H1 (cell line): ENCODE measurements around the gene HADH. TPM values are rescaled to one million over a fixed set of nuclear protein-coding genes. Genes with fewer than 3 reads are reported as not detected.

Experiments used
- CTCF ChIA-PET: fragments of 300-600 bp; sonication (Branson Sonifier 250); formaldehyde crosslinking; loops from one replicate; lab custom pipeline; 2021; ENCODE audit not compliant: partially characterized antibody; lab: Charles Lee
- POLR2A ChIA-PET: fragments of 300-600 bp; sonication (Branson Sonifier 250); formaldehyde crosslinking; loops from one replicate; lab custom pipeline; 2021; ENCODE audit warnings: inconsistent platforms; ENCODE audit not compliant: partially characterized antibody; lab: Charles Lee
- DNase-seq, 2 experiments: peaks; one replicate each; pipeline versions ENCODE4 v3.0.0 to v3.0.0-alpha.2; 2010 to 2022; ENCODE audit warnings: low spot score in 2 of 2, low read depth in 1 of 2, mixed read lengths in 1 of 2
- FAIRE-seq: peaks from 2 replicates; lab custom pipeline; 2011; peaks lifted over from hg19 to GRCh38; lab: Jason Lieb, UNC
- H2AFZ ChIP-seq: 2 replicates; pipeline ENCODE4 v1.8.1; 2012; ENCODE audit warnings: low read length, inconsistent platforms
- H2AK5ac ChIP-seq: 2 replicates; pipeline ENCODE4 v1.6.1; 2013; ENCODE audit warnings: low read depth, low read length
- H2BK120ac ChIP-seq: replicated peaks from 2 replicates; pipeline ENCODE3; 2013; ENCODE audit warnings: low read depth, low read length, inconsistent platforms
- H2BK12ac ChIP-seq: 2 replicates; pipeline ENCODE4 v1.6.1; 2013; ENCODE audit warnings: low read depth, low read length
- H2BK15ac ChIP-seq: 2 replicates; pipeline ENCODE4 v1.6.1; 2013; ENCODE audit warnings: low read length
- H2BK20ac ChIP-seq: 2 replicates; pipeline ENCODE4 v1.6.1; 2013; ENCODE audit warnings: low read length
- H2BK5ac ChIP-seq: 2 replicates; pipeline ENCODE4 v1.6.1; 2013; ENCODE audit warnings: low read depth, low read length
- H3K14ac ChIP-seq: 2 replicates; pipeline ENCODE4 v1.6.1; 2013; ENCODE audit warnings: inconsistent platforms; ENCODE audit not compliant: insufficient read length
- H3K18ac ChIP-seq: 2 replicates; pipeline ENCODE4 v1.6.1; 2013; ENCODE audit warnings: low read length; ENCODE audit errors: extremely low read depth
- H3K23ac ChIP-seq: 2 replicates; pipeline ENCODE4 v1.6.1; 2013; ENCODE audit warnings: inconsistent platforms; ENCODE audit not compliant: insufficient read length
- H3K23me2 ChIP-seq: 2 replicates; pipeline ENCODE4 v1.6.1; 2013; ENCODE audit warnings: low read depth, low read length
- H3K27ac ChIP-seq: 2 replicates; pipeline ENCODE4 v1.6.1; 2011; ENCODE audit warnings: low read depth, low read length, inconsistent platforms
- H3K27me3 ChIP-seq, 4 experiments: replicated peaks in 1 of 4; 1 replicate in 1 of 4; 2 replicates in 3 of 4; pipeline versions ENCODE4 v1.6.1 to v1.8.1; 2011 to 2013; ENCODE audit warnings: low read length in 3 of 4, mild to moderate bottlenecking in 3 of 4, inconsistent platforms in 2 of 4, mixed read lengths in 2 of 4, moderate library complexity in 1 of 4; ENCODE audit not compliant: control insufficient read depth in 3 of 4, insufficient read depth in 3 of 4; ENCODE audit errors: extremely low read depth in 1 of 4
- H3K36me3 ChIP-seq, 4 experiments: 2 replicates each; pipeline versions ENCODE4 v1.6.1 to v1.8.1; 2011 to 2013; ENCODE audit warnings: mild to moderate bottlenecking in 4 of 4, low read length in 3 of 4, moderate library complexity in 2 of 4, control low read depth in 1 of 4, inconsistent platforms in 1 of 4; ENCODE audit not compliant: insufficient read depth in 4 of 4, control insufficient read depth in 2 of 4
- H3K4ac ChIP-seq: replicated peaks from 2 replicates; pipeline ENCODE3; 2013; ENCODE audit warnings: low read length, low read depth, mixed read lengths, inconsistent platforms; ENCODE audit not compliant: insufficient read length
- H3K4me1 ChIP-seq, 4 experiments: replicated peaks in 1 of 4; 1 replicate in 1 of 4; 2 replicates in 3 of 4; pipeline versions ENCODE4 v1.6.1 to v1.8.1; 2011 to 2013; ENCODE audit warnings: low read length in 3 of 4, inconsistent platforms in 2 of 4, mixed read lengths in 1 of 4; ENCODE audit not compliant: insufficient read depth in 4 of 4, control insufficient read depth in 3 of 4
- H3K4me2 ChIP-seq, 2 experiments: 2 replicates each; pipeline versions ENCODE4 v1.6.1 to v1.8.1; 2011 to 2013; ENCODE audit warnings: low read depth in 2 of 2, low read length in 2 of 2, control low read depth in 1 of 2, inconsistent platforms in 1 of 2, mild to moderate bottlenecking in 1 of 2; ENCODE audit not compliant: insufficient read depth in 1 of 2
- H3K4me3 ChIP-seq, 4 experiments: fragments of 200-600, 300-600 bp in 1 of 4; sonication (generic), shearing (Covaris generic), sonication (Bioruptor Twin) in 1 of 4; 2 replicates each; pipeline versions ENCODE4 v1.5.1 to v1.8.1; 2011 to 2016; ENCODE audit warnings: low read length in 4 of 4, low read depth in 3 of 4, control low read depth in 2 of 4, inconsistent platforms in 2 of 4, mild to moderate bottlenecking in 2 of 4, mixed read lengths in 1 of 4, moderate library complexity in 1 of 4; ENCODE audit not compliant: insufficient read depth in 2 of 4; ENCODE audit errors: extremely low read depth in 1 of 4
- H3K56ac ChIP-seq: replicated peaks from 2 replicates; pipeline ENCODE3; 2013; ENCODE audit warnings: low read depth, mild to moderate bottlenecking, mixed read lengths, low read length, inconsistent platforms; ENCODE audit not compliant: insufficient read length
- H3K79me1 ChIP-seq: 2 replicates; pipeline ENCODE4 v1.6.1; 2013; ENCODE audit warnings: low read depth, low read length, control low read depth
- H3K79me2 ChIP-seq, 2 experiments: 2 replicates each; pipeline versions ENCODE4 v1.6.1 to v1.8.1; 2012 to 2013; ENCODE audit warnings: low read length in 2 of 2, mild to moderate bottlenecking in 2 of 2, inconsistent platforms in 1 of 2; ENCODE audit not compliant: insufficient read depth in 2 of 2, control insufficient read depth in 1 of 2
- H3K9ac ChIP-seq, 4 experiments: replicated peaks in 1 of 4; 1 replicate in 1 of 4; 2 replicates in 3 of 4; pipeline versions ENCODE4 v1.6.1 to v1.8.1; 2011 to 2013; ENCODE audit warnings: low read depth in 3 of 4, low read length in 3 of 4, control low read depth in 2 of 4, mild to moderate bottlenecking in 2 of 4, moderate library complexity in 2 of 4, inconsistent platforms in 1 of 4; ENCODE audit errors: extremely low read depth in 1 of 4
- H3K9me3 ChIP-seq, 2 experiments: 2 replicates each; pipeline versions ENCODE4 v1.6.1 to v1.8.1; 2012 to 2013; ENCODE audit warnings: mild to moderate bottlenecking in 2 of 2, moderate library complexity in 2 of 2, control low read depth in 1 of 2, inconsistent platforms in 1 of 2, low read depth in 1 of 2, low read length in 1 of 2, mixed read lengths in 1 of 2; ENCODE audit not compliant: insufficient read depth in 2 of 2
- H4K20me1 ChIP-seq, 2 experiments: replicated peaks in 1 of 2; 2 replicates each; pipeline versions ENCODE3 to v1.8.1; 2011 to 2013; ENCODE audit warnings: inconsistent platforms in 2 of 2, low read length in 2 of 2, mild to moderate bottlenecking in 1 of 2; ENCODE audit not compliant: insufficient read depth in 2 of 2, control insufficient read depth in 1 of 2
- H4K5ac ChIP-seq: 2 replicates; pipeline ENCODE4 v1.6.1; 2013; ENCODE audit warnings: low read length, low read depth, mixed read lengths, inconsistent platforms; ENCODE audit not compliant: insufficient read length
- H4K8ac ChIP-seq: 2 replicates; pipeline ENCODE4 v1.8.0; 2013; ENCODE audit warnings: mild to moderate bottlenecking, moderate library complexity, low read length, inconsistent platforms; ENCODE audit not compliant: insufficient read depth; ENCODE audit errors: extremely low read depth
- H4K91ac ChIP-seq: replicated peaks from 2 replicates; pipeline ENCODE3; 2013; ENCODE audit warnings: low read length, mixed read lengths, inconsistent platforms; ENCODE audit not compliant: insufficient read length
- ATF2 ChIP-seq: IDR thresholded peaks from 2 replicates; pipeline ENCODE4 v1.6.1; 2012; ENCODE audit warnings: low read length, inconsistent platforms
- BACH1 ChIP-seq: IDR thresholded peaks from 2 replicates; pipeline ENCODE4 v1.6.1; 2012; ENCODE audit warnings: low read length, improper control_type of control experiment
- BCL11A ChIP-seq, 2 experiments: IDR thresholded peaks; one replicate each; pipeline ENCODE4 v1.6.1; 2011; ENCODE audit warnings: low read depth in 2 of 2, low read length in 2 of 2, mild to moderate bottlenecking in 2 of 2
- CBX5 ChIP-seq: fragments of 300-800, 300-1000 bp; sonication (generic); IDR thresholded peaks from 2 replicates; pipeline ENCODE4 v1.7.1; 2016; ENCODE audit warnings: antibody characterized with exemption, low read length, low read depth
- GABPA ChIP-seq: IDR thresholded peaks from 2 replicates; pipeline ENCODE4 v1.6.1; 2011; ENCODE audit warnings: mild to moderate bottlenecking, low read length, moderate library complexity, borderline replicate concordance; ENCODE audit not compliant: insufficient read depth
- GTF2F1 ChIP-seq: IDR thresholded peaks from 2 replicates; pipeline ENCODE4 v1.6.1; 2012; ENCODE audit warnings: low read depth, low read length, improper control_type of control experiment, borderline replicate concordance
- KDM5A ChIP-seq: fragments of 200-600 bp; IDR thresholded peaks from 2 replicates; pipeline ENCODE4 v1.7.1; 2012; ENCODE audit warnings: mild to moderate bottlenecking, low read length, inconsistent platforms, mixed read lengths
- MAX ChIP-seq: IDR thresholded peaks from 2 replicates; pipeline ENCODE4 v1.6.1; 2012; ENCODE audit warnings: inconsistent platforms
- NANOG ChIP-seq: IDR thresholded peaks from 2 replicates; pipeline ENCODE4 v1.6.1; 2011; ENCODE audit warnings: low read length, low read depth, mild to moderate bottlenecking, inconsistent platforms; ENCODE audit not compliant: insufficient read depth, poor library complexity, severe bottlenecking
- RNF2 ChIP-seq: fragments of 200-900, 300-1000 bp; sonication (generic); IDR thresholded peaks from 2 replicates; pipeline ENCODE4 v1.7.1; 2016; ENCODE audit warnings: borderline replicate concordance, low read depth, mild to moderate bottlenecking, antibody characterized with exemption, low read length; ENCODE audit not compliant: poor library complexity, severe bottlenecking; ENCODE audit errors: missing control alignments
- SP1 ChIP-seq: IDR thresholded peaks from 2 replicates; pipeline ENCODE4 v1.6.1; 2011; ENCODE audit warnings: low read depth, low read length
- TBP ChIP-seq: IDR thresholded peaks from 2 replicates; pipeline ENCODE4 v1.6.1; 2011; ENCODE audit warnings: low read depth, low read length, improper control_type of control experiment
- WGBS, 2 experiments: shearing (Covaris generic) in 1 of 2; methylation state at CpG; one replicate each; pipeline versions ENCODE4 v1.1.6 to v1.1.7; 2013 to 2015; ENCODE audit warnings: low lambda C conversion rate in 2 of 2, mixed read lengths in 2 of 2, inconsistent platforms in 1 of 2, low coverage in 1 of 2, missing lambda C conversion rate in 1 of 2; ENCODE audit not compliant: insufficient replicate concordance in 2 of 2, insufficient coverage in 1 of 2, insufficient read length in 1 of 2; ENCODE audit errors: extremely low coverage in 1 of 2, missing lambda C conversion rate in 1 of 2; 5-methylcytosine and 5-hydroxymethylcytosine counted together
- polyA plus RNA-seq, 7 experiments: library from polyadenylated mRNA; depleted of rRNA in 3 of 7; stranded (reverse) in 5 of 7; unstranded in 2 of 7; fragments of >200 nt in 5 of 7; fragments of 200-250 nt in 2 of 7; gene quantifications; 1 replicate in 5 of 7; 2 replicates in 1 of 7; 4 replicates in 1 of 7; pipeline versions ENCODE4 v1.2.1 to v1.2.3, GENCODE V29; 2011 to 2013; ENCODE audit warnings: missing spikeins in 2 of 7, mixed read lengths in 2 of 7
- total RNA-seq: library from RNA; stranded (reverse); fragmentation: NEBNext Ultra II Directional; extraction: Animal tissue kit (Norgen Biotek cat#: 25700); gene quantifications from 2 replicates; pipeline ENCODE4 v1.2.1, GENCODE V29; 2021

The HADH gene
- total and polyA plus RNA-seq, 2 of the 8 experiments (the other 6 are each of a cell fraction or from before 2014, with no cell fraction given): 47.5 to 54.4 TPM

GRCh38 chr4:108081256-108081655 lies 91.6 kb downstream of the HADH start:
- Histone ChIP-seq H3K23ac (no peak overlapping the region), H3K4ac (no peak overlapping the region), H2BK20ac (no peak overlapping the region), H3K56ac (no peak overlapping the region), H3K27me3 (no peaks in the 10 kb centered on the region), H3K9ac (no peak overlapping the region), H2AK5ac (no peak overlapping the region), H2BK12ac (no peak overlapping the region), H3K4me1 (no peaks in the 10 kb centered on the region), H4K91ac (no peak overlapping the region), H3K79me2 (no peaks in the 10 kb centered on the region), H2BK120ac (no peak overlapping the region), H3K36me3 (no peaks in the 10 kb centered on the region; a peak in 1 of 8 replicates), H4K8ac (no peak overlapping the region), H3K23me2 (no peaks in the 10 kb centered on the region), H3K79me1 (no peaks in the 10 kb centered on the region), H3K9me3 (no peaks in the 10 kb centered on the region; a peak in 1 of 4 replicates), H4K20me1 (no peaks in the 10 kb centered on the region), H3K14ac (no peak overlapping the region), H2BK5ac (no peak overlapping the region), H2BK15ac (0 out of 2 replicates have a peak overlapping the region, but pooled peaks have one; percentile 18), H2AFZ (no peak overlapping the region), H3K18ac (no peak overlapping the region), H4K5ac (no peak overlapping the region), H3K4me2 (no peak overlapping the region), H3K27ac (no peak overlapping the region), H3K4me3 (no peak overlapping the region)
- CTCF ChIA-PET: interaction anchor here (0.6 kb wide), 1 partner anchor 569 kb away, joined by 3 read pairs; no protein-coding TSS in a partner anchor
- WGBS, 2 experiments: 87% methylated on average over 16 of the region's 16 CpGs; no CpG with 5 or more reads in 1 of the 2 experiments
- no peak for DNase-seq
- POLR2A ChIA-PET: no interaction called here
- no peak for FAIRE-seq
- TF ChIP-seq NANOG (no peak), CBX5 (no peak), ATF2 (no peak), BACH1 (no peak), RNF2 (no peak), GABPA (no peak), KDM5A (no peak), BCL11A (IDR thresholded peaks at IDR 0.05; ENCODE audit: low read depth in 2 of 2, low read length in 2 of 2) (no peak), TBP (no peak), MAX (no peak), SP1 (no peak), GTF2F1 (no peak)
